HG03159 (cell line): ENCODE data around the gene DIS3L2.
A peak's percentile ranks its signal among the peaks of the same experiment; 100 is the strongest.
"Not testable (repeated sequence)": the region's sequence is repeated elsewhere in the genome, so short reads cannot be mapped to it uniquely, and the experiment has no call there.

ENCODE experiments used
- ATAC-seq: cut with Tn5 transposase; IDR thresholded peaks from one replicate; pipeline ENCODE4 v1.9.1; 2021; ENCODE audit warnings: mild to moderate bottlenecking, moderate library complexity; ENCODE audit not compliant: unreplicated experiment

Gene DIS3L2

DNA sequence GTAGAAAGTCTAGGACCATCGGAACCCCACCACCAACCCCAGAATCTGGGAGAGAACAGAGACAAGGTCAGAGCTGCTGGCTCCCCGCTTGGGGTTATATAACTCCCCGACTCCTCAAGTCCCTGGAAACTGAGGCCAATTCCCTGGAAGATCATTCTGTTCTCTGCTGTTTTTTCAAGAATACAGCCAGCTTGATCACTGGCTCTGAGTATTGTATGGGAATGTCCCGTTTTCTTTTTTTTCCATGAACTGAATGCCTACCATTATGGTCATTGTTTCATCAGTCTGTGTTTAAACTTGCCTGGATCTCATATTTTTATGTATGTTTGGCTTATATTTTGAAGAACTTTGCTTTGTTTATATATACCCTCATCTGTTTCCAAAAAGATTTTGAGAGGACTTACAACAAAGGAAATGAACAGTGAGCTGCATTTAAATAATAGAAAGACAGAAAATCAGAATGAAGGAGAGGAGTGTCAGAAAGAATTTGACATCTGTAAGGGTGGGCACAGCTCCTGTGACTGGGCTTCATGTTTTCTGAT is 327.0 kb downstream of the DIS3L2 start:
- no peak for ATAC-seq

DNA sequence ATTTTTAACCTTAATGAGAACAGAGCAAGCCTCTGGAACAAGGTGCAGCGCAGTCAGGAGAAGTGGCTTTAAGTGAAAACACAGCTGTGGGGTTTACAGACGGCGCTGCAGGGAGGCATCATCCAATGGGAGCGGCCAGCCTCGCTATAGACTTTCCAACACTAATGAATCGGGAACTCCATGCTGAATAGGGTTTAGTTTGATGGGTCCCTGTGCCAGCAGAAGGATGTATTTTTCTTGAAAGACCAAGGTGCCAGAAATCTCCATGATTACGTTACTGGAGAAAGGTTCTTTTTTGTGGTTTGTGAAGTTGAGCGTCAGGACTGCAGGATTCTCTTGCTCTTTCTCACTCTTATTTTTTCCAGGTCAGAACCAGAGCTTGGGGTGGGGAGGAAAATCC is 329.2 kb downstream of the DIS3L2 start:
- no peak for ATAC-seq

DNA sequence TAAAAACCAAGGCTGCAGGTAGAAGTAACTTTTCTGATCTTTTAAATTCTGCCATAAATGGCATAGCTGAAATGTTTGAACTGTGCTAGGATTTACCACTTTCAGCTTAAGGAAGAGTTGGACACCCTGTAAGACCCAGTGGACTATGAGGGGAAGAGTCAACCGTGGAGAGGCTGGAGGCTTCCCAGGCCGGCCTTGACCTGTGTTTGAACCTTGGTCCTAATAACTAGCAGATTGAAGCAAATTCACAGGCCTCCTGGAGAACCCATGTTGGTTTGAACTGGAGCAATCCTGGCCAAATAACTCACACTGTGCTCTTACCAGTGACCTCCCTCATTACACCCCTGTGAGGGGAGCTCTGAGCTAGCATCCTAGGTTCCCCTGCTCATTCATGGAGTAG is 329.8 kb downstream of the DIS3L2 start:
- no peak for ATAC-seq

DNA sequence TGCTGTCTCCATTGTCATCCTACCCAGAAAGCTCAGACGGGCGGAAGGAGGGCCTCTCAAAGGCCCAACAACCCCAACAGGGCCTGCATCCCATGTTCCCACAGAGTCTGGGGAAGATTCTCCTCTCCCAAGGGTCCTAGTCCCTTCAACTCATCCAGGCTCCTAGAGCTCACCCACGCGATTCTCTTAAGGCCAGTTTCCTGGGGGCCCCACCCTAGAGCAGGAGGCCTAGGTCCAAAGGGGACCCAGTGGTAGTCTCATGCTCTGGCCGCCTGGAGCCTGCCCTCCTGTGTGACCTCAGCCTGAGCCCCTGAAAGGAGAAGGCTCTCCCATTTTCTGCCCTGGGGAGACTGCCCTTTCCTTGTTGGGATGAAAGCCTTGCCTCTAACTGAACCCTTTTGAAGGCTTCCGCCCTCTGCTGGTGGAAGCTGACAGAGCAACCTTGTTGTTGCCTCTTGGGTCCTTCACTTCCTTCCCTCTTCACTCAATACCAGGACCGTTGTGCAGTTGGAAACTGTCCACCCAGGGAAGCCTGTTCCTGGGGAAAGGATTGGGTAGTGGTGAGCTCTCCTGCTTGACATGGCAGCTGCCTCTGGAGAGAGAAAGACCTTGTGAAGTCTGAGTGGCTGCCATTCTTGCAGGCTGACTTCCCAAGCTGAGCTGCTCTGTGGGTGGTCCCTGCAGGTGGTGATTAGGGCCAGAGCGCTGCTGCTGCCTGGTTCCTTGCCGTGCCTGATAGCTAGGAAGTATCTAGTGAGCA is 331.1 kb downstream of the DIS3L2 start:
- peak; percentile 65 for ATAC-seq

DNA sequence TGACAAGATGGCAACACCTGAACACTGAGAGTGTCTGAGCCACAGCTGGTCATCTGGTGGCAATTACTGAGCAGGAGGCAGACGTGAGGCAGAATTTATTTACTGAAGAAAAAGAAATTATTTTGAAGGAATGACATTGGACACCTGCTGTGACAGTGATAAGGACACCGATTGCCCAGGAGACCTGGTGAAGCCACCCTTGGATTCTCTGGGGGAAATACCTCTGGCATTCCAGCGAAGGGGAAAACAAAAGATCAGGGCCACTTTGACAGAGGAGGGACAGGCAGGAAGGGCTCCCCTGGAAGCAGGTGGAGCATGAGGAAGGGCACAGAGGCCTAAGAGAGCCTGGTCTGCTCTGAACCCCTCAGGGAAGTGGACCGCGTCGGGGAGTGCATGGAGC is 331.7 kb downstream of the DIS3L2 start:
- ATAC-seq, result no peak

- no peak for ATAC-seq
Observed at GRCh38 chr2:232295971-232296370, 334.5 kb downstream of the DIS3L2 start.

GRCh38 chr2:232296776-232297525 is 335.4 kb downstream of the DIS3L2 start:
- no peak for ATAC-seq

DNA sequence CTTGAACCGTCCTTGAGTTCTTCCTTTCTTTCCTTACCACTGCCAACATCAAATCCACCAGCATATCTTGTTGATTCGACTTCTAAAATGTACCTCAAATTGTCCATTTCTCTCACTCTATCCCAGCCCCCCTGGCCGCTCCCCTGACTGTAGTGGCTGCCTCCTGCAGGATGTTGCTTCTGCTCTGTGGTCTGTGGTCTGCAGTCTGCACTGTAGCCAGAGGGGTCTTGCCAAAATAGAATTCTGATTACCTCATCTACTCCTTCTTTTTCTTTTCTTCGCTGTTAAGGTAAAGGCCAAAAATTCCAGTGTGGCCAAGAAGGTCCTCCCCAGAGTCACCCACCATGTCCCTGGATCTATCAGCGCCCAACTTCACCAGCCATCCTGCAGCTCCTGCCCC is 337.6 kb downstream of the DIS3L2 start:
- no peak for ATAC-seq

DNA sequence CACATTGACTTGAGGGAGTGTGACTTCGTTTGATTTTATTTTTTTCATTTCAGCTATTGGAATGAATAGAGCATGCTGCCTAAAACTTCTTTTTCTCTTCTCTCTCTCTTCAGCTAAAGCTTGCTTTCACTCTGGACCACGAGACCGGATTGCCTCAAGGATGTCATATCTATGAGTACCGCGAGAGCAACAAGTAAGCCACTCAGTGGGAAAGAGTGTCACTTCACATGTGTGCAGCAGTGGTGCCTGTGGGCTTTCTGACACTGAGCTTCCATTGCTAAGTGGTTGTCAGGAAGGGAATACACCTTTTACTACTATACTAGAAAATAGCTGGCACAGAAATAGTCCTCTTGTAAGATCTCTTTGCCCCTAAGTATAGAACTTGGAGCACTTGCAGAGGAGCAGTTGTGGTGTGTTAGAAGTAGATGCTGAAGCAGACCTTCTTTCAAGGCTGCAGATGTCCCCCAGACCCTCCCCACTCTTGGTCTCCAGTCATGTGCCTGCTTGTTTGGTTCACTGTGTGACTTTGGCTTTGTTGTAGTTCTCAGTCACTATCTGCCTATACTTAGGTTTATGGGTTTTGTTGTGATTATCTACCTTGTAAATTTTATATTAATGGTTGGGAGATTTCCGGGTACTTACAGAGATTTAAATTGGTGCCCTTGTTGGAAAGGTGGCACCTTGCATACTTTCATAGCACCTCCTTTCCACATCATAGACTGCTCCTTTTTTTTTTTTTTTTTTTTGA is 338.6 kb downstream of the DIS3L2 start:
- no peak for ATAC-seq

GRCh38 chr2:232300894-232301387 is 339.4 kb downstream of the DIS3L2 start:
- ATAC-seq, result no peak

DNA sequence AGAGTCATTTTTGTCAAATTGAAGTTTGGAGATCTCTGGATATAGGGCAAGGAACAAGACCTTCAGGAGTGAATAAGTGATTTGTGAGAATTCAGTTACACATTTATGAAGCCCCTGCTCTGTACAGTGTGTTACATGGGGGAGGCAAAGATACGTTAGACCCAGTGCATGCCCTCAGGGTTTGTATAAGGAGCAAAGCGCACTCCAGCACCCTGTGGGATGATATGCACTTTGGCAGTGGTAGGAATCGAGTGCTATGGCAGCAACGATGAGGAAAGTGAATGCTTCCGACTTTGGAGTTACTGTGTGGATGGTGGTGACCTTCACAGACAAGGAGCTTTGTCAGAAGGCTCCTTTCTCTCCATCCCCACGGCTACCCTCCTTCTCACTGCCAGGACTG is 342.7 kb downstream of the DIS3L2 start:
- ATAC-seq, result no peak

DNA sequence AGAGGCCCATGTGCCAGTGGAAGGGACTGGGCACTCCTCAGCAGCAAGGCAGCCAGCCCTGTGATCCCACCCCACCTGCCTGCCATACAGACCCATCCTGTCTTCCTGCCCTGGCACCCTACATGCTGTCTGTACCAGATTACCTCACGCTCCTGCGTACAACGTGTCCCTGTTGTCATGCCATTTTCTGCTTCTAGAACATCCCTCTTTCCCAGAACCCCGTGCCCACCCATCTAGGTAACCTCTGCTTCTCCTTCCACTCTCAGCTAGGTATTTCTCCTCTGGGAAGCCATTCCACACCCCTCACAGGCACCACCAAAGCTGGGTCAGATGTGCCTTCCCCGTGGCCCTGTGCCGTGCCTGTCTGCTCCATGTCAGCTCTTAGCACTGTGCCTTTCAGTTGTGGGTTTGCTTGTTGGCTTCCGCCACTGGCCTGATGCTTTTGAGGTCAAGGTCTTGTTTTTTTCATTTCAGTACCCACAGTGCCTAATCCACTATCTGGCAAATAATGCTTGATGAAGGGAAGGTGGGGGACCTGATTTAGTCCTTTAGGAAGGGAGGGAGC is 345.3 kb downstream of the DIS3L2 start:
- ATAC-seq, result no peak

DNA sequence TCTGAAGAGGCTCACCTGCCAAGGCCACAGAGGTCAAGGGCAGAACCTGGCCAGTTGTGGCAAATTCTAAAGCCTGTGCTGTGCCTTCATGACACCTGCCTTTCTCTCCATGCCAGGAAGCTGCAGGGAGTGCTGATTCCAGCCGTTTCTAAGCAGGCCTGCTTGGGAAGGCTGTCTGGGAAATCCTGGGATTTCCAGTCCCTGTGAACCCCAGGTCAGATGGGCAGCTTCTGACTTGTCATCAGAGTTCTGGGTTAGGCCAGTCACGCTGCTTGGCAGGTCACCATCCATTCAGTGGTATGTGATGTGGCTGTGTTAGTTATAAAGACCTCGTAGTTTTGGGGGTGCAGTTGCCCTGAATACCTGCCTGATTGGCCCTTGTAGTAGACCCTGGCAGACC is 346.3 kb downstream of the DIS3L2 start:
- no peak for ATAC-seq

GRCh38 chr2:232308986-232309385 is 347.5 kb downstream of the DIS3L2 start:
- no peak for ATAC-seq

DNA sequence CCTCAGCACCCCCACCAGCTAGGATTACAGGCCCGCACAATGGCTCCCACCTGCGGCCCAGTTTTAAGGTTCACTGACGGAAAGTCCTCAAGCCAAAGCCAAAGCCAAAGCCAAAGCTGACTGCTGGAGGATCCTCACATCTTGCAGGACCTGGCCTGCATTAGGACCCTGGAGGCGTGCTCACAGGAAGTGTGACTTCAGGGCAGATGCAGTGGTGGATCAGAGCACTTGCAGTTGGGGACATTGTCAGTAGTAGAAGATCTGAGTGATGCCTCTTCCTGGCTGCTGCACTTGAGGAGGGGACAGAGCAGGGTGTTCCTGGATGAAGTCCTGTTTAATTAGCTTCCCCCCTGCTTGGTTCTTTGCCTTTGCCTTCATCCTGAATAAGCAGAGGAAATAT is 348.1 kb downstream of the DIS3L2 start:
- no peak for ATAC-seq

GRCh38 chr2:232310121-232310520 is 348.6 kb downstream of the DIS3L2 start:
- no peak for ATAC-seq

DNA sequence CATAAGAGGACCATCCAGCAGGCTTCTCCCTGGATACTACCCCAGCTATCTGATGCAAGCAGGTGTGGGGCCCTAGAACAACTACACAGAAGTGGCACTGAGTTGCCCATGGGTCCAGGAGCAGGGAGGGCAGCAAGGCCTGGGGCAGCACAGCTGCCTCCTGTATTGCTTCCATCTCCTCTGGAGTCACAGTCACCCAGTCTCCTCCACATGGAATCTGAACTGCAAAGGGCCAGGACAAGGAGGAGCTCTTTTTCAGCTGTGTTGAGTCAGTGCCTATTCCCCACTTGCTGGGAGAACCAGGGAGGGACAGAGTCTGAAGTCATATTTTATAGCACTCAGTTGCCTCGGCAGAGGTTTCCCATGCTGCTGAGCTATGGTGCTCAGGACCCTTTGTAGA is 349.2 kb downstream of the DIS3L2 start:
- no peak for ATAC-seq

GRCh38 chr2:232313645-232314044 is 352.1 kb downstream of the DIS3L2 start:
- ATAC-seq, result not testable (repeated sequence)

DNA sequence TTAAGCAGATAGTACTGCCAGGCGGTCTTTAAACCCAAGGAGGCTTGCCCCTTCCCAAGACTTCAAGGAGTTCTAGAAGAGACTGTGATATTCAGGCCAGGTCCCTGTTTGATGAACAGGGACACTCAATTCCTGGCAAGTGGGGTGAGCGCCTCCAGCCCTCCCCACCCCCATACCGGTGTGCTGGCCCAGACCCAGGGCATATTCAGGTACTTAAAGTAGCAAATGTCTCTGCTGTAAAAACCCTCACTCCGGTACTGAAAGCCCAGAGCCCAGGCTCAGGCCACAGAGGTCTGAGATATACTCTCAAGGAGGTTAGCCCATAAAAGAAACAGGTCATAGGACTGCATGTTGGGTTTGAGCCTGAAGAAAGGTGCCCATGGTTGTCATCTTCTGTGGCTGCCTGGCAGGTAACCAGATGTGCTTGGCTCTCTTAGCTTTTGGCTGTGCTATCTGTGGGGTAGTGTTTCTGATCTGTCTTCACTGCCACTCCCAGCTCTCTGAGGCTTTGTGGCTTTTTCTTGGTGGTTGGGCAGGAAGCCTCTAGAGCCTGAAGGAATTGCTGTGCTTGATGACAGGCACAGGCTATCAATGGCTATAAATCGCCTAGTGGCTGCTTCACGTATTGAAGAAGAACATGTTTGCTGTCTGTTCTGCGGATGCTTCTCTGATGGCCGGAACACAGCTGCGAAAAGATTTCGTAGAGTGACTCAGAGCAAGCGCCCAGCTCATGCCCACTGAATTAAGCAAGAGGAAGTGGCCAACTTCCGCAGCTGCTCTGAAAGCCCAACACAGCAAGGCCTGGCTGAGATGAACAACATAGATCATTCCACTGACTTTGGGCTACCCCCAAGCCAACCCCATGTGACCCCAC is 353.8 kb downstream of the DIS3L2 start:
- ATAC-seq, result peak; percentile 92

- no peak for ATAC-seq
Observed at GRCh38 chr2:232315923-232316299, 354.4 kb downstream of the DIS3L2 start.
